ENCODE results near the gene PBRM1.

DNA sequence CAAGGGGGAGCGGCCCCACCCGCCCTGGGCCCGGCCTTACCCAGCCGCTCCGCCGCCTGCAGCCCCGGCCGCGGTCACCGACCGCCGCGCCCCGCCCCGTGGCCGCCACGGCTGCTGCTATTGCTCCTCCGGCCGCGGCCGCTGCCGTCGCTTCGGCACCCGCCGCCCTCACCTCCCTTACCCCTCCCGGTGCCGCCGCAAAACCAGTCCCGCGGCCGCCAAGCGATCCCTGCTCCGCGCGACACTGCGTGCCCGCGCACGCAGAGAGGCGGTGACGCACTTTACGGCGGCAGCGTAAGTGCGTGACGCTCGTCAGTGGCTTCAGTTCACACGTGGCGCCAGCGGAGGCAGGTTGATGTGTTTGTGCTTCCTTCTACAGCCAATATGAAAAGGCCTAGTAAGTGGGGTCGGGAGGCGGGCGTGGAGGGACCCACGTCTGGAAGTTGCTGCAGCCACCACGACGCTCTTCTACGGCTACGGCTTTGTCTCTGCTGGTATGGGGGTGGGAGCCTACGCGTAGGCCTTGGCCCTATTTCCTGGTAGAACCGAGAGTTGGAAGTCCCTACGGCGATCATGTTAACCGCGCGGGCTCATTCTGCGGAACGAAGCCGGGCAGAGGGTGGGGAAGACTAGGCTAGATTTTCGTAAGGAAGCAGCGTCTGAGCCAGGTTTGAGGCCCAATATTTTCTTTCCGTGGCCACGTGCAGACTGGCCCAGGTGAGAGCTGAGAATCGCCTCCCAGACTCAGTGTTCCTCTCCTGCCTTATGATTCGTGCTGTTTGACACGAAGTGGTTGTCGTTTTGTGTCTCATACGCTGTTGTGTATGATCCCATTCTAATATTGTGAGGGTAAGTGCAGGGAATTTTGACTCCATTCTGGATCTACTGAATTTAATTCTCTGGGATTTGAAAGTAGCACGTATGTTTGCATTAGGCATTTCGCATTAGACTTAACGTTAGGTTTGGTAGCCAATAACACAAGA is at the start of gene PBRM1, which contains the start of gene GNL3:
- TF ChIP-seq CTCF (conservative IDR thresholded peaks at IDR 0.05; ENCODE audit: low read depth in 2 of 2): no peak
- no peak for TF ChIP-seq JUNB (IDR thresholded peaks at IDR 0.05; ENCODE audit: unreplicated experiment)
- TF ChIP-seq ZNF331 (CRISPR knock-in tag; IDR thresholded peaks at IDR 0.05; ENCODE audit: low read depth): no peak
- TF ChIP-seq EZH2 (IDR thresholded peaks at IDR 0.05; ENCODE audit: low read depth, unreplicated experiment): no peak
- peak; percentile 97 for TF ChIP-seq POLR2AphosphoS5 (IDR thresholded peaks at IDR 0.05; ENCODE audit: low read depth)
- TF ChIP-seq ZNF462 (CRISPR knock-in tag; IDR thresholded peaks at IDR 0.05): no peak
- TF ChIP-seq, protein P1, sequence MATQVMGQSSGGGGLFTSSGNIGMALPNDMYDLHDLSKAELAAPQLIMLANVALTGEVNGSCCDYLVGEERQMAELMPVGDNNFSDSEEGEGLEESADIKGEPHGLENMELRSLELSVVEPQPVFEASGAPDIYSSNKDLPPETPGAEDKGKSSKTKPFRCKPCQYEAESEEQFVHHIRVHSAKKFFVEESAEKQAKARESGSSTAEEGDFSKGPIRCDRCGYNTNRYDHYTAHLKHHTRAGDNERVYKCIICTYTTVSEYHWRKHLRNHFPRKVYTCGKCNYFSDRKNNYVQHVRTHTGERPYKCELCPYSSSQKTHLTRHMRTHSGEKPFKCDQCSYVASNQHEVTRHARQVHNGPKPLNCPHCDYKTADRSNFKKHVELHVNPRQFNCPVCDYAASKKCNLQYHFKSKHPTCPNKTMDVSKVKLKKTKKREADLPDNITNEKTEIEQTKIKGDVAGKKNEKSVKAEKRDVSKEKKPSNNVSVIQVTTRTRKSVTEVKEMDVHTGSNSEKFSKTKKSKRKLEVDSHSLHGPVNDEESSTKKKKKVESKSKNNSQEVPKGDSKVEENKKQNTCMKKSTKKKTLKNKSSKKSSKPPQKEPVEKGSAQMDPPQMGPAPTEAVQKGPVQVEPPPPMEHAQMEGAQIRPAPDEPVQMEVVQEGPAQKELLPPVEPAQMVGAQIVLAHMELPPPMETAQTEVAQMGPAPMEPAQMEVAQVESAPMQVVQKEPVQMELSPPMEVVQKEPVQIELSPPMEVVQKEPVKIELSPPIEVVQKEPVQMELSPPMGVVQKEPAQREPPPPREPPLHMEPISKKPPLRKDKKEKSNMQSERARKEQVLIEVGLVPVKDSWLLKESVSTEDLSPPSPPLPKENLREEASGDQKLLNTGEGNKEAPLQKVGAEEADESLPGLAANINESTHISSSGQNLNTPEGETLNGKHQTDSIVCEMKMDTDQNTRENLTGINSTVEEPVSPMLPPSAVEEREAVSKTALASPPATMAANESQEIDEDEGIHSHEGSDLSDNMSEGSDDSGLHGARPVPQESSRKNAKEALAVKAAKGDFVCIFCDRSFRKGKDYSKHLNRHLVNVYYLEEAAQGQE (IDR thresholded peaks at IDR 0.05; ENCODE audit: unreplicated experiment): no peak
- TF ChIP-seq NANOG (IDR thresholded peaks at IDR 0.05; ENCODE audit: borderline replicate concordance): no peak
- TF ChIP-seq EZH2phosphoT487 (IDR thresholded peaks at IDR 0.05; ENCODE audit: unreplicated experiment): no peak
- TF ChIP-seq CREB1 (CRISPR knock-in tag; IDR thresholded peaks at IDR 0.05; ENCODE audit: low read depth): peak; percentile 90

Measured in GM23338 (cell line).